Inflammatory macrophage (primary cell): ENCODE results near the gene EFHB.
"Not testable (repeated sequence)": the region's sequence is repeated elsewhere in the genome, so short reads cannot be mapped to it uniquely, and the experiment has no call there.

Experiments
- DNase-seq, 2 donors: peaks; one replicate each; pipeline ENCODE4 v3.0.0-alpha.2; 2020 to 2022

Gene EFHB

GRCh38 chr3:19931180-19931692 is 2.8 kb downstream of the EFHB start:
- peak; percentile 82 to 89 for DNase-seq

- DNase-seq, result no peak
Observed at GRCh38 chr3:19920401-19921080, 13.5 kb downstream of the EFHB start.

- no peak for DNase-seq
Observed at GRCh38 chr3:19917167-19917566, 16.9 kb downstream of the EFHB start.

GRCh38 chr3:19911452-19911851 is 22.6 kb downstream of the EFHB start:
- no peak for DNase-seq

GRCh38 chr3:19907523-19907922 is 26.5 kb downstream of the EFHB start:
- DNase-seq, result no peak

GRCh38 chr3:19903649-19904048 is 30.4 kb downstream of the EFHB start:
- no peak for DNase-seq

- peak; percentile 58 to 70 for DNase-seq
Observed at GRCh38 chr3:19901918-19902317, 32.1 kb downstream of the EFHB start.

GRCh38 chr3:19901337-19901736 is 32.7 kb downstream of the EFHB start:
- peak; percentile 8 to 45 for DNase-seq

GRCh38 chr3:19899833-19900232 is 34.2 kb downstream of the EFHB start:
- DNase-seq, result not testable (repeated sequence)

GRCh38 chr3:19899264-19899663 is 34.8 kb downstream of the EFHB start:
- DNase-seq, result no peak

GRCh38 chr3:19898721-19899120 is 35.3 kb downstream of the EFHB start:
- no peak for DNase-seq

GRCh38 chr3:19891740-19892139 is 42.3 kb downstream of the EFHB start:
- no peak for DNase-seq

- DNase-seq, result no peak
Observed at GRCh38 chr3:19888428-19889152, 45.4 kb downstream of the EFHB start.

- not testable (repeated sequence) for DNase-seq
Observed at GRCh38 chr3:19887122-19887521, 46.9 kb downstream of the EFHB start.

GRCh38 chr3:19886404-19886803 is 47.6 kb downstream of the EFHB start:
- no peak for DNase-seq

GRCh38 chr3:19885468-19885867 is 48.5 kb downstream of the EFHB start:
- peak; percentile 42 to 55 for DNase-seq

- no peak for DNase-seq
Observed at GRCh38 chr3:19881852-19882251, 52.2 kb downstream of the EFHB start.

GRCh38 chr3:19881036-19881435 is 53.0 kb downstream of the EFHB start:
- DNase-seq, result no peak

- peak; percentile 38 to 49 for DNase-seq
Observed at GRCh38 chr3:19877656-19878055, 56.4 kb downstream of the EFHB start.

- peak; percentile 60 for DNase-seq
Observed at GRCh38 chr3:19866751-19867347, 67.2 kb downstream of the EFHB start.

- not testable (repeated sequence) for DNase-seq
Observed at GRCh38 chr3:19855318-19855717, 78.7 kb downstream of the EFHB start.

- not testable (repeated sequence) for DNase-seq
Observed at GRCh38 chr3:19846609-19847008, 87.4 kb downstream of the EFHB start.
